Measurements from ENCODE around the gene RPSA.
"Not testable (repeated sequence)": the region's sequence is repeated elsewhere in the genome, so short reads cannot be mapped to it uniquely, and the experiment has no call there.

Gene RPSA

GRCh38 chr3:39423436-39423970 lies 17.0 kb downstream of the RPSA start:
- no peak for DNase-seq

GRCh38 chr3:39426312-39426711 lies 19.8 kb downstream of the RPSA start:
- DNase-seq = no peak

GRCh38 chr3:39427506-39427905 lies 21.0 kb downstream of the RPSA start:
- no peak for DNase-seq

GRCh38 chr3:39428745-39429201 lies 22.3 kb downstream of the RPSA start:
- no peak for DNase-seq

GRCh38 chr3:39429466-39429865 lies 22.9 kb downstream of the RPSA start:
- no peak for DNase-seq

GRCh38 chr3:39432342-39432741 lies 25.8 kb downstream of the RPSA start:
- DNase-seq = no peak

GRCh38 chr3:39433642-39434041 lies 27.1 kb downstream of the RPSA start:
- no peak for DNase-seq

- no peak for DNase-seq
These were observed 28.1 kb downstream of the RPSA start for GRCh38 chr3:39434574-39434973.

GRCh38 chr3:39435006-39435748 lies 28.7 kb downstream of the RPSA start:
- DNase-seq = no peak

GRCh38 chr3:39438880-39439279 lies 32.4 kb downstream of the RPSA start:
- DNase-seq = no peak

- no peak for DNase-seq
These were observed 33.8 kb downstream of the RPSA start for GRCh38 chr3:39440316-39440715.

GRCh38 chr3:39443530-39443929 lies 37.0 kb downstream of the RPSA start:
- DNase-seq = no peak

- DNase-seq = no peak
These were observed 39.4 kb downstream of the RPSA start for GRCh38 chr3:39445927-39446326.

GRCh38 chr3:39446444-39446843 lies 39.9 kb downstream of the RPSA start:
- no peak for DNase-seq

- DNase-seq = peak; percentile 28
These were observed 41.3 kb downstream of the RPSA start for GRCh38 chr3:39447637-39448483.

- DNase-seq = no peak
These were observed 42.1 kb downstream of the RPSA start for GRCh38 chr3:39448506-39449233.

- DNase-seq = no peak
These were observed 43.3 kb downstream of the RPSA start for GRCh38 chr3:39449796-39450195.

- DNase-seq = no peak
These were observed 46.6 kb downstream of the RPSA start for GRCh38 chr3:39453134-39453533.

GRCh38 chr3:39453872-39454271 lies 47.4 kb downstream of the RPSA start:
- DNase-seq = not testable (repeated sequence)

GRCh38 chr3:39454591-39455217 lies 48.2 kb downstream of the RPSA start:
- no peak for DNase-seq

- no peak for DNase-seq
These were observed 49.6 kb downstream of the RPSA start for GRCh38 chr3:39456159-39456558.

GRCh38 chr3:39457361-39457760 lies 50.8 kb downstream of the RPSA start:
- DNase-seq = no peak

GRCh38 chr3:39458579-39458978 lies 52.1 kb downstream of the RPSA start:
- DNase-seq = not testable (repeated sequence)

All from activated T-cell treated with anti-CD3 and anti-CD28 coated beads, Interleukin-2, amount 50 U/mL, for 1 hour (primary cell).